Endothelial cell of umbilical vein (primary cell): ENCODE data around the gene MB. TPM values are rescaled to one million over a fixed set of nuclear protein-coding genes. Genes with fewer than 3 reads are reported as not detected.

Source experiments
- BruUV-seq: library from RNA; stranded (reverse); fragments of 400-500 nt; replicated peaks from 2 replicates; lab custom pipeline; 2021; lab: Mats Ljungman, UMichigan
- CTCF ChIA-PET: fragments of 300-600, 350-600 bp; sonication (Branson Sonifier 250); formaldehyde crosslinking; loops from one replicate; lab custom pipeline; 2021; ENCODE audit warnings: antibody characterized with exemption, inconsistent platforms; lab: Charles Lee
- POLR2A ChIA-PET: fragments of 300-600, 350-600 bp; sonication (Branson Sonifier 250); formaldehyde crosslinking; loops from one replicate; lab custom pipeline; 2021; ENCODE audit warnings: antibody characterized with exemption, inconsistent platforms; lab: Charles Lee
- DNase-seq: peaks from one replicate; pipeline ENCODE4 v3.0.0-alpha.2; 2011; ENCODE audit warnings: low read depth, low spot score
- FAIRE-seq: peaks from 2 replicates; lab custom pipeline; 2011; peaks lifted over from hg19 to GRCh38; lab: Jason Lieb, UNC
- H2AFZ ChIP-seq: 2 replicates; pipeline ENCODE4 v1.6.0; 2012; ENCODE audit warnings: low read depth, low read length, control low read depth, inconsistent platforms
- H3K27ac ChIP-seq: 2 replicates; pipeline ENCODE4 v1.5.1; 2011; ENCODE audit warnings: low read depth, mild to moderate bottlenecking, control low read depth, low read length, moderate library complexity; ENCODE audit not compliant: insufficient read depth
- H3K27me3 ChIP-seq, 2 experiments: 2 replicates each; pipeline versions ENCODE4 v1.6.0 to v1.6.1; 2011; ENCODE audit warnings: low read length in 2 of 2, mixed read lengths in 1 of 2; ENCODE audit not compliant: control insufficient read depth in 2 of 2, insufficient read depth in 2 of 2
- H3K36me3 ChIP-seq, 2 experiments: 2 replicates in 1 of 2; 3 replicates in 1 of 2; pipeline ENCODE4 v1.5.1; 2011; ENCODE audit warnings: low read length in 2 of 2, mild to moderate bottlenecking in 1 of 2, moderate library complexity in 1 of 2; ENCODE audit not compliant: control insufficient read depth in 2 of 2, insufficient read depth in 2 of 2; ENCODE audit errors: extremely low read depth in 1 of 2
- H3K4me1 ChIP-seq: 3 replicates; pipeline ENCODE4 v1.5.1; 2011; ENCODE audit warnings: mild to moderate bottlenecking, low read length; ENCODE audit not compliant: control insufficient read depth, insufficient read depth; ENCODE audit errors: extremely low read depth
- H3K4me2 ChIP-seq: 2 replicates; pipeline ENCODE4 v1.6.1; 2011; ENCODE audit warnings: low read length, control low read depth, mixed read lengths; ENCODE audit not compliant: insufficient read depth
- H3K4me3 ChIP-seq, 3 experiments: fragments of 200-600 bp in 1 of 3; sonication (generic), shearing (Covaris generic) in 1 of 3; replicated peaks in 1 of 3; 2 replicates each; pipeline ENCODE4 v1.5.1; 2011 to 2016; ENCODE audit warnings: control low read depth in 3 of 3, low read length in 3 of 3, mild to moderate bottlenecking in 2 of 3, inconsistent platforms in 1 of 3, low read depth in 1 of 3, moderate library complexity in 1 of 3; ENCODE audit not compliant: insufficient read depth in 1 of 3
- H3K79me2 ChIP-seq: 2 replicates; pipeline ENCODE4 v1.6.0; 2012; ENCODE audit warnings: low read length, inconsistent platforms; ENCODE audit not compliant: control insufficient read depth, insufficient read depth
- H3K9ac ChIP-seq: replicated peaks from 2 replicates; pipeline ENCODE3; 2011; ENCODE audit warnings: low read length, control low read depth; ENCODE audit not compliant: insufficient read depth; ENCODE audit errors: extremely low read depth
- H3K9me1 ChIP-seq: replicated peaks from 3 replicates; pipeline ENCODE4 v1.6.0; 2011; ENCODE audit warnings: mild to moderate bottlenecking, low read length; ENCODE audit not compliant: control insufficient read depth, insufficient read depth; ENCODE audit errors: extremely low read depth
- H3K9me3 ChIP-seq: replicated peaks from 2 replicates; pipeline ENCODE4 v1.5.1; 2012; ENCODE audit warnings: low read length, inconsistent platforms; ENCODE audit not compliant: control insufficient read depth, insufficient read depth
- H4K20me1 ChIP-seq: replicated peaks from 2 replicates; pipeline ENCODE3; 2011; ENCODE audit warnings: mild to moderate bottlenecking, low read length; ENCODE audit not compliant: control insufficient read depth, insufficient read depth; ENCODE audit errors: extremely low read depth
- EZH2 ChIP-seq: IDR thresholded peaks from 2 replicates; pipeline ENCODE4 v1.6.1; 2012; ENCODE audit warnings: borderline replicate concordance, low read depth, mild to moderate bottlenecking, moderate library complexity, low read length, inconsistent platforms; ENCODE audit not compliant: severe bottlenecking
- FOS ChIP-seq: IDR thresholded peaks from 2 replicates; pipeline ENCODE4 v1.6.1; 2011; ENCODE audit warnings: mild to moderate bottlenecking, low read length, moderate library complexity, borderline replicate concordance; ENCODE audit not compliant: insufficient read depth
- GATA2 ChIP-seq: IDR thresholded peaks from 2 replicates; pipeline ENCODE4 v1.7.0; 2011; ENCODE audit warnings: low read depth, mild to moderate bottlenecking, moderate library complexity, mixed read lengths, low read length; ENCODE audit not compliant: insufficient read length, insufficient read depth
- JUN ChIP-seq: IDR thresholded peaks from 2 replicates; pipeline ENCODE4 v1.6.1; 2011; ENCODE audit warnings: borderline replicate concordance, low read depth; ENCODE audit not compliant: insufficient read length, insufficient read depth
- MYC ChIP-seq: IDR thresholded peaks from one replicate; pipeline ENCODE4 v1.6.1; 2011; ENCODE audit warnings: mild to moderate bottlenecking, low read depth, low read length
- POLR2A ChIP-seq: IDR thresholded peaks from 2 replicates; pipeline ENCODE4 v1.6.1; 2012; ENCODE audit warnings: low read depth, mild to moderate bottlenecking, control low read depth, low read length
- POLR2AphosphoS5 ChIP-seq: IDR thresholded peaks from 2 replicates; pipeline ENCODE4 v1.6.1; 2012; ENCODE audit warnings: low read depth, mild to moderate bottlenecking, control low read depth, low read length, moderate library complexity; ENCODE audit not compliant: insufficient read depth
- dilution Hi-C: fragments of 300-500 bp; cut with MboI; formaldehyde crosslinking; loops from one replicate; pipeline ENCODE4 v1.15.0; 2019; ENCODE audit warnings: low sequenced_read_pairs; ENCODE audit not compliant: extremely low pct_ligation_motif_present
- intact Hi-C: fragments of 100-400 bp; cut with micrococcal nuclease; formaldehyde crosslinking; loops from one replicate; pipeline ENCODE4 v1.10.0; 2022
- polyA plus RNA-seq, 4 experiments: library from polyadenylated mRNA; depleted of rRNA in 3 of 4; stranded (reverse) in 3 of 4; unstranded in 1 of 4; fragments of >200 nt; gene quantifications; 2 replicates each; pipeline versions ENCODE4 v1.2.1 to v1.2.3, GENCODE V29; 2011 to 2012; ENCODE audit warnings: missing spikeins in 1 of 4
- total RNA-seq: library from RNA; stranded (reverse); gene quantifications from 2 replicates; pipeline ENCODE4 v1.2.3, GENCODE V29; 2021
- TF ChIP-seq, protein P1 (sequence below): IDR thresholded peaks from 2 replicates; pipeline ENCODE4 v1.6.1; 2011; ENCODE audit not compliant: insufficient read depth, insufficient read length
- TF ChIP-seq, protein P2 (sequence below), 2 donors: IDR thresholded peaks; 1 replicate in 1 of 2; 2 replicates in 1 of 2; pipeline ENCODE4 v1.5.1; 2011; ENCODE audit warnings: low read length in 2 of 2, mild to moderate bottlenecking in 2 of 2, moderate library complexity in 2 of 2, control low read depth in 1 of 2, inconsistent platforms in 1 of 2, low read depth in 1 of 2; ENCODE audit not compliant: insufficient read depth in 1 of 2; ENCODE audit errors: extremely low read depth in 1 of 2

The MB gene
- total and polyA plus RNA-seq, 2 donors (not counting 3 experiments of a cell fraction or from before 2014, with no cell fraction given) = not detected

DNA sequence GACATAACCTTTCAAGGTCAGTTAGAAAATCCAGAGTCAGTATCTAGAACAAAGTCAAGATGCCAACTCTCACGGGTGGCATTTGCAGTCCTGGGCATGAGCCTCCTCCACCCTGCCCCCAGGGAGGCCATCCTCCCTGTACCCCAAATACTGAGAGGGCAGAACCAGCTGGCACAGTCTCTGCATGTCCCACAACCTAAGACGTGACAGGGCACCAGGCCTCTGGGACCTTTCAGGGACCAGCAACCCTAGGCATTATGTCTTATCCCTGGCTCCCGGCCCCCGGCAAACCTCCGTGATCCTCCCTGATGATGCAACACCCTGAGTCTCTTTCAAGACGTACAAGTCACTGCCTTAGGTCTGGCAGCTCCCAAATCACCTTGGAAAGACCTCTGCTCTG is 2.0 kb downstream of the MB start:
- Histone ChIP-seq H4K20me1 (no peaks in the 10 kb centered on the region), H3K79me2 (no peaks in the 10 kb centered on the region), H3K36me3 (no peaks in the 10 kb centered on the region), H3K4me1 (no peaks in the 10 kb centered on the region), H3K27ac (no peak overlapping the region), H3K9me3 (no peaks in the 10 kb centered on the region), H3K4me3 (no peak overlapping the region), H2AFZ (no peak overlapping the region), H3K4me2 (no peak overlapping the region), H3K9me1 (no peaks in the 10 kb centered on the region), H3K9ac (no peak overlapping the region), H3K27me3 (peaks cover 10 to 15% of the 10 kb centered on the region in 2 experiments)
- CTCF ChIA-PET = no interaction called here
- POLR2A ChIA-PET = no interaction called here
- intact Hi-C loops (no loop called here), dilution Hi-C loops (no loop called here)
- BruUV-seq = no TSS peak
- TF ChIP-seq, protein P1, sequence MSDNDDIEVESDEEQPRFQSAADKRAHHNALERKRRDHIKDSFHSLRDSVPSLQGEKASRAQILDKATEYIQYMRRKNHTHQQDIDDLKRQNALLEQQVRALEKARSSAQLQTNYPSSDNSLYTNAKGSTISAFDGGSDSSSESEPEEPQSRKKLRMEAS = no peak
- no peak for TF ChIP-seq EZH2
- TF ChIP-seq, protein P2, sequence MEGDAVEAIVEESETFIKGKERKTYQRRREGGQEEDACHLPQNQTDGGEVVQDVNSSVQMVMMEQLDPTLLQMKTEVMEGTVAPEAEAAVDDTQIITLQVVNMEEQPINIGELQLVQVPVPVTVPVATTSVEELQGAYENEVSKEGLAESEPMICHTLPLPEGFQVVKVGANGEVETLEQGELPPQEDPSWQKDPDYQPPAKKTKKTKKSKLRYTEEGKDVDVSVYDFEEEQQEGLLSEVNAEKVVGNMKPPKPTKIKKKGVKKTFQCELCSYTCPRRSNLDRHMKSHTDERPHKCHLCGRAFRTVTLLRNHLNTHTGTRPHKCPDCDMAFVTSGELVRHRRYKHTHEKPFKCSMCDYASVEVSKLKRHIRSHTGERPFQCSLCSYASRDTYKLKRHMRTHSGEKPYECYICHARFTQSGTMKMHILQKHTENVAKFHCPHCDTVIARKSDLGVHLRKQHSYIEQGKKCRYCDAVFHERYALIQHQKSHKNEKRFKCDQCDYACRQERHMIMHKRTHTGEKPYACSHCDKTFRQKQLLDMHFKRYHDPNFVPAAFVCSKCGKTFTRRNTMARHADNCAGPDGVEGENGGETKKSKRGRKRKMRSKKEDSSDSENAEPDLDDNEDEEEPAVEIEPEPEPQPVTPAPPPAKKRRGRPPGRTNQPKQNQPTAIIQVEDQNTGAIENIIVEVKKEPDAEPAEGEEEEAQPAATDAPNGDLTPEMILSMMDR (IDR thresholded peaks at IDR 0.05; ENCODE audit: extremely low read depth in 1 of 2, insufficient read depth in 1 of 2, low read depth in 1 of 2, low read length in 2 of 2) = no peak
- no peak for TF ChIP-seq FOS
- TF ChIP-seq POLR2AphosphoS5 = no peak
- TF ChIP-seq MYC = no peak
- no peak for TF ChIP-seq GATA2
- no peak for TF ChIP-seq POLR2A
- TF ChIP-seq JUN = no peak
- FAIRE-seq = no peak
- DNase-seq = no peak
